BJ (cell line): Measurements from ENCODE around the gene LPO. TPM values are rescaled to one million over a fixed set of nuclear protein-coding genes. Genes with fewer than 3 reads are reported as not detected.

Experiments used
- CTCF ChIA-PET: fragments of 350-600 bp; formaldehyde crosslinking; extraction: SDS; loops from one replicate; lab custom pipeline; 2021; ENCODE audit warnings: antibody characterized with exemption, inconsistent platforms; lab: Yijun Ruan, JAX
- POLR2A ChIA-PET: fragments of 300-600 bp; sonication (Branson Sonifier 250); formaldehyde crosslinking; extraction: SDS; loops from one replicate; lab custom pipeline; 2021; ENCODE audit warnings: antibody characterized with exemption; lab: Charles Lee
- DNase-seq: peaks from one replicate; pipeline ENCODE4 v3.0.0-alpha.2; 2011; ENCODE audit warnings: low read depth
- H3K27me3 ChIP-seq: 2 replicates; pipeline ENCODE4 v1.6.0; 2011; ENCODE audit warnings: low read length; ENCODE audit not compliant: control insufficient read depth, insufficient read depth
- H3K36me3 ChIP-seq: 2 replicates; pipeline ENCODE4 v1.5.1; 2011; ENCODE audit warnings: low read length; ENCODE audit not compliant: control insufficient read depth, insufficient read depth
- H3K4me3 ChIP-seq: 2 replicates; pipeline ENCODE4 v1.5.1; 2011; ENCODE audit warnings: low read depth, mild to moderate bottlenecking, control low read depth, low read length
- polyA plus RNA-seq: library from polyadenylated mRNA; depleted of rRNA; stranded (reverse); fragments of >200 nt; gene quantifications from 2 replicates; pipeline ENCODE4 v1.2.3, GENCODE V29; 2011
- TF ChIP-seq, protein P1 (sequence below): IDR thresholded peaks from 2 replicates; pipeline ENCODE4 v1.5.1; 2011; ENCODE audit warnings: low read depth, mild to moderate bottlenecking, control low read depth, inconsistent platforms, low read length, moderate library complexity; ENCODE audit not compliant: insufficient read depth

Gene LPO
- polyA plus RNA-seq, 1 experiment: 0.07 TPM

DNA sequence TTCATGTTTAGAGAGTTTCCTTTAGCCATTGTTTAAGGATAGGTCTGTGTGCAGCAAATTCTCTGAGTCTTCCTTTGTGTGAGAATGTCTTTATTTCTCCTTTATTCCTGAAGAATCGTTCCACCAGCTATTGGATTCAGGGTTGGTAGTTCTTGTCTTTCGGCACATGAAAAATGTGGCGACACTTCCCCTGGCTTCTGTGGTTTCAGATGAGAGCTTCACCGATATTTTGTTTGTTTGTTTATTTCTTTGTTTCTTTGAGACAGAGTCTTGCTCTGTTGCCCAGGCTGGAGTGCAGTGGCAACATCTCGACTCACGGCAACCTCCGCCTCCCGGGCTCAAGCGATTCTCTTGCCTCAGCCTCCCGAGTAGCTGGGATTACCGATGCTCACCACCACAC is 23.8 kb downstream of the LPO start:
- Histone ChIP-seq H3K27me3 (peaks cover 1% of the 10 kb centered on the region; the same call in 1 of the 2 replicates), H3K4me3 (no peak overlapping the region), H3K36me3 (no peaks in the 10 kb centered on the region)
- ChIA-PET CTCF (no interaction called here), POLR2A (no interaction called here)
- no peak for DNase-seq
- TF ChIP-seq, protein P1, sequence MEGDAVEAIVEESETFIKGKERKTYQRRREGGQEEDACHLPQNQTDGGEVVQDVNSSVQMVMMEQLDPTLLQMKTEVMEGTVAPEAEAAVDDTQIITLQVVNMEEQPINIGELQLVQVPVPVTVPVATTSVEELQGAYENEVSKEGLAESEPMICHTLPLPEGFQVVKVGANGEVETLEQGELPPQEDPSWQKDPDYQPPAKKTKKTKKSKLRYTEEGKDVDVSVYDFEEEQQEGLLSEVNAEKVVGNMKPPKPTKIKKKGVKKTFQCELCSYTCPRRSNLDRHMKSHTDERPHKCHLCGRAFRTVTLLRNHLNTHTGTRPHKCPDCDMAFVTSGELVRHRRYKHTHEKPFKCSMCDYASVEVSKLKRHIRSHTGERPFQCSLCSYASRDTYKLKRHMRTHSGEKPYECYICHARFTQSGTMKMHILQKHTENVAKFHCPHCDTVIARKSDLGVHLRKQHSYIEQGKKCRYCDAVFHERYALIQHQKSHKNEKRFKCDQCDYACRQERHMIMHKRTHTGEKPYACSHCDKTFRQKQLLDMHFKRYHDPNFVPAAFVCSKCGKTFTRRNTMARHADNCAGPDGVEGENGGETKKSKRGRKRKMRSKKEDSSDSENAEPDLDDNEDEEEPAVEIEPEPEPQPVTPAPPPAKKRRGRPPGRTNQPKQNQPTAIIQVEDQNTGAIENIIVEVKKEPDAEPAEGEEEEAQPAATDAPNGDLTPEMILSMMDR: no peak

DNA sequence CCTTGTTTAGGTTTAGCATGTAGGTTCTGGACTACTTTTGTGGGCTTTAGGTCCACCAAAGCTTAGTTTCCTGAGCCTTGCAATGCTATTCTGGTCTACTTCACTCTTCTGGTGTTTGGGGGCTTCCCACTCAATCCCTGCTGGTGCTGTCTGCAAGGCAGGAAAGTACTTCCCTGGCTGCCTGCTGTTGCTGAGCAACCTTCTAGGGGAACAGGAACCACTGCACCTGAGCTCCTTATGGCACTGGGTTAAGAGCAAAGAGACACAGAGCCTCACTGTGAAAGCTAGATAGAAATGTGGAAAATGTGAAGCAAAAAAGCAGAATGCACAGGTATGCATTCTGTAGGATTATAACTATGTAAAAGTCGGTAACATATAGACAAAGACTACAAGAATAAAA is 25.4 kb downstream of the LPO start:
- Histone ChIP-seq H3K27me3 (peaks cover 1% of the 10 kb centered on the region; the same call in 1 of the 2 replicates), H3K4me3 (no peak overlapping the region), H3K36me3 (no peaks in the 10 kb centered on the region)
- no peak for DNase-seq
- POLR2A ChIA-PET: no interaction called here
- TF ChIP-seq, protein P1: no peak
- CTCF ChIA-PET: interaction anchor here (1.4 kb wide), 1 partner anchor 14 kb away, joined by 5 read pairs; no protein-coding TSS in a partner anchor

DNA sequence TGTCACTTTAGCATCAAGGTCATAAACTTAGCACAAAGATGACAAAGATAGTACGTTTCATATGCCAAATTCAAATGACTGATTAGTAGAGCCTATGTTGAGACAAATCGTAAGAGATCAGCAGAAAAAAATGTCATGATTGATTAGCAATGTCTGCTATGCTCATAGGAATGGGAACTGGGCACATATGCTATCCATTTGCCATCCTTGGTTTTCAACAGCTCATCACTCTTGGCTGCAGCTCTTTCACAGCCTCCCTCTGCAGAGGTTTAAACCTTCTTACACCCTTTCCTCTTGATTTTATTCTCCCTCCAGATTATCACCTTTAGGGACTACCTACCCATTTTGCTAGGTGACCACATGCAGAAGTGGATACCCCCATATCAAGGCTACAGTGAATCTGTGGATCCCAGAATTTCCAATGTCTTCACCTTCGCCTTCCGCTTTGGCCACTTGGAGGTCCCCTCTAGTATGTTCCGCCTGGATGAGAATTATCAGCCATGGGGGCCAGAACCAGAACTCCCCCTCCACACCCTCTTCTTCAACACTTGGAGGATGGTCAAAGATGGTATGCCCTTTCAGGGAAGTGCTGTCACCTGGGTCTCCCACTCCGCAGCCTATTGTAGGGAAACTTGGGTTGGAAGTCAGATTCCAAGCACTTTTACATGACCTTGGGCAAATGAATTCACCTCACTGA is 26.2 kb downstream of the LPO start:
- Histone ChIP-seq H3K27me3 (peaks cover 1% of the 10 kb centered on the region; the same call in 1 of the 2 replicates), H3K36me3 (no peaks in the 10 kb centered on the region), H3K4me3 (no peak overlapping the region)
- POLR2A ChIA-PET: no interaction called here
- CTCF ChIA-PET: no interaction called here
- TF ChIP-seq, protein P1: no peak
- DNase-seq: no peak

DNA sequence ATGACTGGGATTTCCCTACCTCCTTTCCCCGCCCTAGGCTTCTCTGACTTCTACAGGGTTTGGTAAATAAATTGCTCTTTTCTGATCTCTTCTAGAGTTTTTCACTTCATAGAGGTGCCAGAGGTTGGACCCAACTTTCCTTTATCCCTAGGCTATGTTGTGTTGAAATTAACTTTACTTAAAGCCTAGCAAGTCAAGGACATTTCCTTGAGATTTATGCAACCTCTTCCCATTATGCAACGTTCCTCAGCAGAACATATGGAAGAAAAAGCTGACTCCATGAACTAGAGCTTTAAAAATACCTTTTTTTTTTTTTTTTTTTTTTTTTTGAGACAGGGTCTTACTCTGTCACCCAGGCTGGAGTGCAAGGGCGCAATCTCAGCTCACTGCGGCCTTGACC is 26.9 kb downstream of the LPO start:
- Histone ChIP-seq H3K36me3 (no peaks in the 10 kb centered on the region), H3K27me3 (peaks cover 1% of the 10 kb centered on the region; the same call in 1 of the 2 replicates), H3K4me3 (no peak overlapping the region)
- TF ChIP-seq, protein P1: no peak
- DNase-seq: no peak
- ChIA-PET POLR2A (interaction anchor here (0.6 kb wide), 1 partner anchor 1408 kb away, joined by 14 read pairs; no protein-coding TSS in a partner anchor), CTCF (no interaction called here)
